Breast epithelium (tissue), 3 donors: ENCODE data around the gene FHOD1.
A peak's percentile ranks its signal among the peaks of the same experiment; 100 is the strongest.

Experiments
- POLR2A ChIP-seq: fragments of 450-650 bp; IDR thresholded peaks from one replicate; pipeline ENCODE4 v1.6.1; 2016; ENCODE audit warnings: antibody characterized with exemption, mild to moderate bottlenecking, moderate library complexity
- TF ChIP-seq, protein P1 (sequence below), 3 donors: fragments of 450-650 bp; IDR thresholded peaks; one replicate each; pipeline ENCODE4 v1.5.1; 2016 to 2017; ENCODE audit warnings: antibody characterized with exemption in 3 of 3, mild to moderate bottlenecking in 3 of 3, moderate library complexity in 3 of 3

DNA sequence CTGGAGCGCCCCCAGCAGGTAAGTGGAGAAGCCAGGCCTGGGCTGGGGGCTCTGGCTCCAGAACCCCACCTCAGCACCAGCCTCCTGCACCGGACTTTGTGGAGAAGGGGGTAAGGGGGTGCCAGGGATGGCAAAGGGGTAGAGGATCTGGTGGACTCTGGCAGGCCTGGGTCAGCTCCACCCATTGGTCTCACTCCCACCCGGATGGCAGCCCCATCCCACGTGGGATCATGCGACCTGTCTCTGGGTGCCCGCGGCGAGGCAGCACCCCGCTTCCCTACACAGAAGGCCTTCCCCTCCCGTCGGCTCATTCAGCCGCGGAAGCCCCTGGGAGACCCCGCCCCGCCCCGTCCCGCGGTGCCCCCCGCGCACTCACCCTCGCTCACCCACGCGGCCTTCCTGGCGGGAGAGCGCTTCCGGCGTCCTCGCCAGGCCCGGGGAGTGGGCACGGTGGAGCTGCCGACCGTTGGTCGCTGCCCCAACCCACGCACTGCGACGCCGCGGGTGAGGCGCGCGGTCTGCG, 31.6 kb upstream of the FHOD1 start:
- TF ChIP-seq, protein P1, sequence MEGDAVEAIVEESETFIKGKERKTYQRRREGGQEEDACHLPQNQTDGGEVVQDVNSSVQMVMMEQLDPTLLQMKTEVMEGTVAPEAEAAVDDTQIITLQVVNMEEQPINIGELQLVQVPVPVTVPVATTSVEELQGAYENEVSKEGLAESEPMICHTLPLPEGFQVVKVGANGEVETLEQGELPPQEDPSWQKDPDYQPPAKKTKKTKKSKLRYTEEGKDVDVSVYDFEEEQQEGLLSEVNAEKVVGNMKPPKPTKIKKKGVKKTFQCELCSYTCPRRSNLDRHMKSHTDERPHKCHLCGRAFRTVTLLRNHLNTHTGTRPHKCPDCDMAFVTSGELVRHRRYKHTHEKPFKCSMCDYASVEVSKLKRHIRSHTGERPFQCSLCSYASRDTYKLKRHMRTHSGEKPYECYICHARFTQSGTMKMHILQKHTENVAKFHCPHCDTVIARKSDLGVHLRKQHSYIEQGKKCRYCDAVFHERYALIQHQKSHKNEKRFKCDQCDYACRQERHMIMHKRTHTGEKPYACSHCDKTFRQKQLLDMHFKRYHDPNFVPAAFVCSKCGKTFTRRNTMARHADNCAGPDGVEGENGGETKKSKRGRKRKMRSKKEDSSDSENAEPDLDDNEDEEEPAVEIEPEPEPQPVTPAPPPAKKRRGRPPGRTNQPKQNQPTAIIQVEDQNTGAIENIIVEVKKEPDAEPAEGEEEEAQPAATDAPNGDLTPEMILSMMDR (IDR thresholded peaks at IDR 0.05), result peak in 1 of 3 donors; percentile 10
- no peak for TF ChIP-seq POLR2A
